ENCODE data around the gene TMEM192. TPM values are rescaled to one million over a fixed set of nuclear protein-coding genes. Genes with fewer than 3 reads are reported as not detected.
A peak's percentile ranks its signal among the peaks of the same experiment; 100 is the strongest.
"Not testable (repeated sequence)": the region's sequence is repeated elsewhere in the genome, so short reads cannot be mapped to it uniquely, and the experiment has no call there.

TMEM192 gene
- total RNA-seq, 2 donors from 2014 or later, result 13.1 to 15.1 TPM

GRCh38 chr4:165085946-165086345 is 26.7 kb downstream of the TMEM192 start:
- 97% methylated on average over 2 of the region's 2 CpGs; no CpG with 5 or more reads in 1 of the 2 experiments for WGBS, 2 experiments (ENCODE audit: insufficient coverage in 1 of 2, insufficient read length in 1 of 2)

GRCh38 chr4:165084787-165085186 is 27.9 kb downstream of the TMEM192 start:
- H3K4me3 ChIP-seq (ENCODE audit: low read length); H3K27ac Mint-ChIP-seq; DNase-seq; H3K9ac ChIP-seq (ENCODE audit: extremely low read depth, low read length, poor library complexity, severe bottlenecking); H3K4me3 Mint-ChIP-seq; H3K27me3 Mint-ChIP-seq (ENCODE audit: insufficient read depth); H3K9me3 ChIP-seq (ENCODE audit: control insufficient read depth, low read length); H3K4me1 ChIP-seq (ENCODE audit: control insufficient read depth, insufficient read depth, low read length); H3K27ac ChIP-seq (ENCODE audit: low read depth, low read length); H3K9me3 Mint-ChIP-seq; H3K27me3 ChIP-seq (ENCODE audit: control insufficient read depth, insufficient read depth, low read length, poor library complexity, severe bottlenecking); H3K4me1 Mint-ChIP-seq: not testable (repeated sequence)
- peaks cover 37% of the 10 kb centered on the region for H3K36me3 Mint-ChIP-seq (ENCODE audit: low read depth)
- peaks cover 28% of the 10 kb centered on the region for H3K36me3 ChIP-seq (ENCODE audit: control insufficient read depth, insufficient read depth, low read length)
- WGBS, 2 experiments (ENCODE audit: insufficient coverage in 1 of 2, insufficient read length in 1 of 2), result 98 to 100% methylated on average over 2 to 4 of the region's 7 CpGs

More at GRCh38 chr4:165085946-165086345, 26.7 kb downstream of the TMEM192 start:
- TF ChIP-seq CTCF (conservative IDR thresholded peaks at IDR 0.05), result no peak
- no peaks in the 10 kb centered on the region for H3K27me3 Mint-ChIP-seq (ENCODE audit: insufficient read depth)
- no peak overlapping the region for H3K4me3 ChIP-seq (ENCODE audit: low read length)
- H3K9me3 ChIP-seq (ENCODE audit: control insufficient read depth, low read length), result no peaks in the 10 kb centered on the region
- no peaks in the 10 kb centered on the region for H3K27me3 ChIP-seq (ENCODE audit: control insufficient read depth, insufficient read depth, low read length, poor library complexity, severe bottlenecking)
- H3K9me3 Mint-ChIP-seq, result no peaks in the 10 kb centered on the region
- H3K9ac ChIP-seq (ENCODE audit: extremely low read depth, low read length, poor library complexity, severe bottlenecking), result no peak overlapping the region
- H3K4me3 Mint-ChIP-seq, result no peak overlapping the region
- no peak overlapping the region for H3K27ac Mint-ChIP-seq
- H3K36me3 ChIP-seq (ENCODE audit: control insufficient read depth, insufficient read depth, low read length), result peaks cover 27% of the 10 kb centered on the region
- H3K27ac ChIP-seq (ENCODE audit: low read depth, low read length), result no peak overlapping the region
- H3K4me1 Mint-ChIP-seq, result no peaks in the 10 kb centered on the region
- H3K36me3 Mint-ChIP-seq (ENCODE audit: low read depth), result peaks cover 39% of the 10 kb centered on the region
- H3K4me1 ChIP-seq (ENCODE audit: control insufficient read depth, insufficient read depth, low read length), result no peaks in the 10 kb centered on the region
- no peak for DNase-seq

GRCh38 chr4:165079476-165079875 is 33.2 kb downstream of the TMEM192 start:
- H3K9me3 ChIP-seq (ENCODE audit: control insufficient read depth, low read length), result no peaks in the 10 kb centered on the region
- TF ChIP-seq CTCF (conservative IDR thresholded peaks at IDR 0.05), result no peak
- H3K27me3 ChIP-seq (ENCODE audit: control insufficient read depth, insufficient read depth, low read length, poor library complexity, severe bottlenecking), result no peaks in the 10 kb centered on the region
- H3K4me1 ChIP-seq (ENCODE audit: control insufficient read depth, insufficient read depth, low read length), result no peaks in the 10 kb centered on the region
- Mint-ChIP-seq H3K4me1 (peaks cover 5% of the 10 kb centered on the region), H3K4me3 (no peak overlapping the region), H3K9me3 (no peaks in the 10 kb centered on the region), H3K27me3 (ENCODE audit: insufficient read depth) (no peaks in the 10 kb centered on the region), H3K36me3 (ENCODE audit: low read depth) (peaks cover 18% of the 10 kb centered on the region), H3K27ac (no peak overlapping the region)
- no peak overlapping the region for H3K4me3 ChIP-seq (ENCODE audit: low read length)
- H3K27ac ChIP-seq (ENCODE audit: low read depth, low read length), result no peak overlapping the region
- peaks cover 21% of the 10 kb centered on the region for H3K36me3 ChIP-seq (ENCODE audit: control insufficient read depth, insufficient read depth, low read length)
- 96 to 98% methylated on average over 6 of the region's 6 CpGs for WGBS, 2 experiments (ENCODE audit: insufficient coverage in 1 of 2, insufficient read length in 1 of 2)
- DNase-seq, result peak; percentile 26
- H3K9ac ChIP-seq (ENCODE audit: extremely low read depth, low read length, poor library complexity, severe bottlenecking), result no peak overlapping the region

- 89 to 94% methylated on average over 3 to 5 of the region's 5 CpGs for WGBS, 2 experiments (ENCODE audit: insufficient coverage in 1 of 2, insufficient read length in 1 of 2)
Measured at GRCh38 chr4:165077034-165077578, 35.6 kb downstream of the TMEM192 start.

More at GRCh38 chr4:165077034-165077578, 35.6 kb downstream of the TMEM192 start:
- Mint-ChIP-seq H3K4me1 (peaks cover 23% of the 10 kb centered on the region), H3K4me3 (no peak overlapping the region), H3K27ac (no peak overlapping the region), H3K9me3 (no peaks in the 10 kb centered on the region), H3K27me3 (ENCODE audit: insufficient read depth) (no peaks in the 10 kb centered on the region), H3K36me3 (ENCODE audit: low read depth) (peaks cover 14% of the 10 kb centered on the region)
- H3K9me3 ChIP-seq (ENCODE audit: control insufficient read depth, low read length), result no peaks in the 10 kb centered on the region
- peaks cover 6% of the 10 kb centered on the region for H3K4me1 ChIP-seq (ENCODE audit: control insufficient read depth, insufficient read depth, low read length)
- peaks cover 21% of the 10 kb centered on the region for H3K36me3 ChIP-seq (ENCODE audit: control insufficient read depth, insufficient read depth, low read length)
- TF ChIP-seq CTCF (conservative IDR thresholded peaks at IDR 0.05), result no peak
- no peak overlapping the region for H3K27ac ChIP-seq (ENCODE audit: low read depth, low read length)
- DNase-seq, result no peak
- H3K9ac ChIP-seq (ENCODE audit: extremely low read depth, low read length, poor library complexity, severe bottlenecking), result no peak overlapping the region
- no peaks in the 10 kb centered on the region for H3K27me3 ChIP-seq (ENCODE audit: control insufficient read depth, insufficient read depth, low read length, poor library complexity, severe bottlenecking)
- no peak overlapping the region for H3K4me3 ChIP-seq (ENCODE audit: low read length)

All from endodermal cell (in vitro differentiated cells).